OCI-LY3 (cell line): ENCODE data around the gene ROR2.
A peak's percentile ranks its signal among the peaks of the same experiment; 100 is the strongest.

Experiments
- H2AFZ ChIP-seq: fragments of 200-600, 300-600 bp; shearing (Covaris generic); 2 replicates; pipeline ENCODE4 v1.6.0; 2014; ENCODE audit warnings: antibody characterized with exemption, low read depth, low read length
- H3K27ac ChIP-seq: fragments of 200-600, 300-600 bp; sonication (generic); 2 replicates; pipeline ENCODE4 v1.5.1; 2014; ENCODE audit warnings: mild to moderate bottlenecking, low read length, moderate library complexity, mixed read lengths
- H3K27me3 ChIP-seq: fragments of 200-600, 300-600 bp; sonication (generic); 2 replicates; pipeline ENCODE4 v1.6.1; 2014; ENCODE audit warnings: low read depth, low read length, mixed read lengths
- H3K36me3 ChIP-seq: fragments of 200-600, 300-600 bp; sonication (generic); replicated peaks from 2 replicates; pipeline ENCODE3; 2014; ENCODE audit warnings: low read depth, low read length, mixed read lengths
- H3K4me1 ChIP-seq: fragments of 300-600, 200-600 bp; sonication (generic); 2 replicates; pipeline ENCODE4 v1.6.1; 2014; ENCODE audit warnings: low read length, mixed read lengths
- H3K4me2 ChIP-seq: fragments of 200-600, 300-600 bp; sonication (generic); 2 replicates; pipeline ENCODE4 v1.6.1; 2014; ENCODE audit warnings: low read length, mixed read lengths
- H3K4me3 ChIP-seq: fragments of 300-600, 200-600 bp; sonication (generic); 2 replicates; pipeline ENCODE4 v1.5.1; 2014; ENCODE audit warnings: antibody characterized with exemption, mild to moderate bottlenecking, low read length, moderate library complexity
- H3K79me2 ChIP-seq: fragments of 300-600, 200-600 bp; shearing (Covaris generic); 2 replicates; pipeline ENCODE4 v1.6.1; 2014; ENCODE audit warnings: mild to moderate bottlenecking, low read length, mixed read lengths
- H3K9ac ChIP-seq: fragments of 300-600, 200-600 bp; shearing (Covaris generic); 2 replicates; pipeline ENCODE4 v1.6.0; 2014; ENCODE audit warnings: mild to moderate bottlenecking, low read length, moderate library complexity
- H3K9me3 ChIP-seq: fragments of 200-600, 300-600 bp; shearing (Covaris generic); 2 replicates; pipeline ENCODE4 v1.6.1; 2014; ENCODE audit warnings: low read length, mixed read lengths; ENCODE audit not compliant: insufficient read depth
- H4K20me1 ChIP-seq: fragments of 200-600, 300-600 bp; sonication (generic); 2 replicates; pipeline ENCODE4 v1.6.1; 2016; ENCODE audit warnings: low read length, mixed read lengths; ENCODE audit not compliant: insufficient read depth
- CTCF ChIP-seq: fragments of 200-600, 300-600 bp; sonication (generic); IDR thresholded peaks from 2 replicates; pipeline ENCODE4 v1.5.1; 2014; ENCODE audit warnings: antibody characterized with exemption, low read length, low read depth
- EZH2phosphoT487 ChIP-seq: fragments of 200-600 bp; shearing (Covaris generic); IDR thresholded peaks from 2 replicates; pipeline ENCODE4 v1.6.1; 2018; ENCODE audit warnings: antibody characterized with exemption, mixed run types, low read depth

The ROR2 gene

GRCh38 chr9:91847581-91848091 is 102.4 kb downstream of the ROR2 start:
- no peak overlapping the region for H2AFZ ChIP-seq
- H3K27me3 ChIP-seq: no peaks in the 10 kb centered on the region
- no peaks in the 10 kb centered on the region for H3K36me3 ChIP-seq
- no peak overlapping the region for H3K27ac ChIP-seq
- no peaks in the 10 kb centered on the region for H4K20me1 ChIP-seq
- H3K9me3 ChIP-seq: no peaks in the 10 kb centered on the region
- no peaks in the 10 kb centered on the region for H3K79me2 ChIP-seq
- peaks cover 29% of the 10 kb centered on the region for H3K4me1 ChIP-seq
- H3K9ac ChIP-seq: no peak overlapping the region
- TF ChIP-seq CTCF: no peak
- TF ChIP-seq EZH2phosphoT487: no peak
- H3K4me2 ChIP-seq: no peak overlapping the region
- H3K4me3 ChIP-seq: no peak overlapping the region

DNA sequence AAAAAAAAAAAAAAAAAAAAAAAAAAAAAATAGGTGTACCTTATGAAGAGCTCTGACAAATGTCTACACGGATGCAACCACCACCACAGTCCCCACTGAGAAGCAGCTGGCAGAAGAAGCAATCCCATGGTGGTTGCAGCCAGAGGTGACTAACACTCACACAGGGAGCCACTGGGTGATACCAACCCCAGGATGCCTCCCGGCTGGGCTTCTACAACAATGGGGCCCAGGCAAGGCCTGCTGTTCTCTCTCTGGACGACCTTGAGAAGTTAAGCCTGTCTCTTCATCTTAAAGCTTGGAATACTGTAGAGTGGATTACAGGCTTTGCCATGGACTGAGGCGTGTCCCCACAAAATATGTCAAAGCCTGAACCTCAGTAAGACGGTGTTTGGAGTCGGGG is 104.1 kb downstream of the ROR2 start:
- no peaks in the 10 kb centered on the region for H4K20me1 ChIP-seq
- no peak overlapping the region for H3K4me2 ChIP-seq
- no peak overlapping the region for H3K27ac ChIP-seq
- H3K9ac ChIP-seq: no peak overlapping the region
- TF ChIP-seq EZH2phosphoT487 (no peak), CTCF (no peak)
- no peak overlapping the region for H3K4me3 ChIP-seq
- H3K27me3 ChIP-seq: peaks cover 11% of the 10 kb centered on the region; the same call in 1 of the 2 replicates
- no peaks in the 10 kb centered on the region for H3K36me3 ChIP-seq
- H3K9me3 ChIP-seq: no peaks in the 10 kb centered on the region
- H3K4me1 ChIP-seq: peaks cover 39% of the 10 kb centered on the region
- no peaks in the 10 kb centered on the region for H3K79me2 ChIP-seq
- no peak overlapping the region for H2AFZ ChIP-seq

DNA sequence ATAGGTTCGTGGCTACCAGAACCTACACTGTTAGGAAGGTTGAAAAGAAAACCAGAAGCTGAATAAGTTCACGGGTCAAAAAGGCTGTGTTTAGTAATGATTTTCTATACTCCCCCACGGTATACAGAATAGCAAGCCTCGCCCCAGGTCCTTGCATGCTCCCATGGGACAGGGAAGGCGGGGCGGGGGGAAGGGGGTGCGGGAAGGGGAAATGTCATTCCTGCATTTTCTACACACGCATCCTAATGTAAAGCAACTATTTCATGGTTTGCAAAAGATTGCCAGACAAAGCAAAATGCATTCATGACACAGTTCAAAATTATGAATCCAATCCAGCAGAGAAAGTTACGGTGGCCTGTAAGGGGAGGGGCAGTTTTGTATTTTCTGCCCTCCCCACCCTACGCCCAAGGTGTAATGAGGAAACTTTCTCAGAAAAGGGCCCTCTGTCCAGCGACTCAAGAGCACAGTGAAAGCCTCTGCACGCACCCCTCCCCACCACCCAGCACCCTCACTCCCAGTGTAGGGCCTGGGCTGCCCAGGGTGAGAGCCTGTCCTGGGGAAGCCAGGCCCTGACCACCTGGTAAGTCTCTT is 105.2 kb downstream of the ROR2 start:
- Histone ChIP-seq H3K27me3 (peaks cover 11% of the 10 kb centered on the region; the same call in 1 of the 2 replicates), H2AFZ (peak overlapping the region; percentile 31; the same call in 1 of the 2 replicates), H3K4me3 (peak overlapping the region; percentile 62), H3K9ac (no peak overlapping the region), H3K9me3 (no peaks in the 10 kb centered on the region), H3K27ac (no peak overlapping the region), H3K4me1 (peaks cover 44% of the 10 kb centered on the region), H4K20me1 (no peaks in the 10 kb centered on the region), H3K79me2 (no peaks in the 10 kb centered on the region), H3K4me2 (peak overlapping the region; percentile 79), H3K36me3 (no peaks in the 10 kb centered on the region)
- TF ChIP-seq CTCF (no peak), EZH2phosphoT487 (no peak)

- Histone ChIP-seq H3K27ac (no peak overlapping the region), H3K27me3 (peaks cover 11% of the 10 kb centered on the region; the same call in 1 of the 2 replicates), H2AFZ (peak overlapping the region; percentile 31; the same call in 1 of the 2 replicates), H3K9me3 (no peaks in the 10 kb centered on the region), H3K4me2 (peak overlapping the region; percentile 79), H3K4me1 (peaks cover 49% of the 10 kb centered on the region), H3K79me2 (no peaks in the 10 kb centered on the region), H3K9ac (peak overlapping the region; percentile 22; the same call in 1 of the 2 replicates), H3K36me3 (no peaks in the 10 kb centered on the region), H3K4me3 (peak overlapping the region; percentile 62), H4K20me1 (no peaks in the 10 kb centered on the region)
- no peak for TF ChIP-seq EZH2phosphoT487
- no peak for TF ChIP-seq CTCF
Observed at GRCh38 chr9:91844190-91844589, 105.8 kb downstream of the ROR2 start.
